ENCODE measurements around the gene GPATCH1. TPM values are rescaled to one million over a fixed set of nuclear protein-coding genes. Genes with fewer than 3 reads are reported as not detected.

The GPATCH1 gene
- total and polyA plus RNA-seq, 9 of the 15 experiments (the other 6 are each of a cell fraction or from before 2014, with no cell fraction given) = 3.7 to 9.7 (median 7.7) TPM

DNA sequence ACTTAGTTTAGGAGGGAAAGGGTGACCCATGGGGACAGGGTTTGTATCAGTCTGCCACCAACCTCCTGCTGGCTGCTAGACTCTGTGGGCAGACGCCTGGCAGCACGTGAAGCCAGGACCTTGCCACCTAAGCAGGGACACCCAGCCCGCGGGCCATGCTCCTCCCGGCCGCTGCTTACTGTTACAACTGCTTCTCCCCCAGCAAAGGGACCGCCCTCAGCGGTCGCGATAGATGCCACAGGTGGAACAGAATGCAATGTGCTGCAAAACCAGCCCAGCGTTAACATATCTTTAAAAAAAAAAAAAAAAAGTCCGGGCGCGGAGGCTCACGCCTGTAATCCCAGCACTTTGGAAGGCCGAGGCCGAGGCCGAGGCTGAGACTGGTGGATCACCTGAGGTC is 14.4 kb upstream of the GPATCH1 start (continued):
- TF ChIP-seq, protein P1, sequence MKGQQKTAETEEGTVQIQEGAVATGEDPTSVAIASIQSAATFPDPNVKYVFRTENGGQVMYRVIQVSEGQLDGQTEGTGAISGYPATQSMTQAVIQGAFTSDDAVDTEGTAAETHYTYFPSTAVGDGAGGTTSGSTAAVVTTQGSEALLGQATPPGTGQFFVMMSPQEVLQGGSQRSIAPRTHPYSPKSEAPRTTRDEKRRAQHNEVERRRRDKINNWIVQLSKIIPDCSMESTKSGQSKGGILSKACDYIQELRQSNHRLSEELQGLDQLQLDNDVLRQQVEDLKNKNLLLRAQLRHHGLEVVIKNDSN (CRISPR knock-in tag; IDR thresholded peaks at IDR 0.05) = no peak
- TF ChIP-seq IFI16 (CRISPR knock-in tag; IDR thresholded peaks at IDR 0.05) = no peak

DNA sequence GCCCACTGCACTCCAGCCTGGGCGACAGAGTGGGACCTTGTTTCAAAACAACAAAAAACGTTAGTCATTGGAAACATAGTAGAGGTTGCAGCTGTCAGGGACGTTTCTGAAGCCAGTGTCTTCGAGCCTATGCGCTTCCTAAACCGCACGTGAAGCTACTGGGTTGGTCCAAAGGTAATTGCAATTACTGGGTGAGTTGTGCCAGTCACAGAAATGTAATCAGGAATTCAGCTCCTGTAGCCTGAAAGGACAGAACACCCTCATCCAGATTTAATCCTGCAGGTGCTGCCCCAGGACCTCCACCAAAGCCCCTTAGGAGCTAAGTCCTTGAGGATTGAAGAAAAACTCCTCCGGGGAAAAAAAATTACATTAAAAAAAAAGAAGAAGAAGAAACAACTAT is 13.9 kb upstream of the GPATCH1 start:
- no peak overlapping the region for H3K27ac ChIP-seq (ENCODE audit: extremely low read depth, low read depth, low read length)
- H3K4me2 ChIP-seq (ENCODE audit: insufficient read depth, low read length) = no peak overlapping the region
- TF ChIP-seq, protein P2, sequence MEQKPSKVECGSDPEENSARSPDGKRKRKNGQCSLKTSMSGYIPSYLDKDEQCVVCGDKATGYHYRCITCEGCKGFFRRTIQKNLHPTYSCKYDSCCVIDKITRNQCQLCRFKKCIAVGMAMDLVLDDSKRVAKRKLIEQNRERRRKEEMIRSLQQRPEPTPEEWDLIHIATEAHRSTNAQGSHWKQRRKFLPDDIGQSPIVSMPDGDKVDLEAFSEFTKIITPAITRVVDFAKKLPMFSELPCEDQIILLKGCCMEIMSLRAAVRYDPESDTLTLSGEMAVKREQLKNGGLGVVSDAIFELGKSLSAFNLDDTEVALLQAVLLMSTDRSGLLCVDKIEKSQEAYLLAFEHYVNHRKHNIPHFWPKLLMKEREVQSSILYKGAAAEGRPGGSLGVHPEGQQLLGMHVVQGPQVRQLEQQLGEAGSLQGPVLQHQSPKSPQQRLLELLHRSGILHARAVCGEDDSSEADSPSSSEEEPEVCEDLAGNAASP (IDR thresholded peaks at IDR 0.05) = no peak
- TF ChIP-seq MYC (IDR thresholded peaks at IDR 0.05; ENCODE audit: low read depth, low read length) (no peak), MYC (CRISPR knock-in tag; IDR thresholded peaks at IDR 0.05; ENCODE audit: borderline replicate concordance, low read depth) (no peak), RAD51 (IDR thresholded peaks at IDR 0.05; ENCODE audit: borderline replicate concordance, low read depth) (no peak), NCOA6 (IDR thresholded peaks at IDR 0.05) (no peak), ZMIZ1 (IDR thresholded peaks at IDR 0.05; ENCODE audit: low read depth in 2 of 2, low read length in 2 of 2) (no peak), RFX7 (CRISPR knock-in tag; IDR thresholded peaks at IDR 0.05) (no peak)
- TF ChIP-seq, protein P3, sequence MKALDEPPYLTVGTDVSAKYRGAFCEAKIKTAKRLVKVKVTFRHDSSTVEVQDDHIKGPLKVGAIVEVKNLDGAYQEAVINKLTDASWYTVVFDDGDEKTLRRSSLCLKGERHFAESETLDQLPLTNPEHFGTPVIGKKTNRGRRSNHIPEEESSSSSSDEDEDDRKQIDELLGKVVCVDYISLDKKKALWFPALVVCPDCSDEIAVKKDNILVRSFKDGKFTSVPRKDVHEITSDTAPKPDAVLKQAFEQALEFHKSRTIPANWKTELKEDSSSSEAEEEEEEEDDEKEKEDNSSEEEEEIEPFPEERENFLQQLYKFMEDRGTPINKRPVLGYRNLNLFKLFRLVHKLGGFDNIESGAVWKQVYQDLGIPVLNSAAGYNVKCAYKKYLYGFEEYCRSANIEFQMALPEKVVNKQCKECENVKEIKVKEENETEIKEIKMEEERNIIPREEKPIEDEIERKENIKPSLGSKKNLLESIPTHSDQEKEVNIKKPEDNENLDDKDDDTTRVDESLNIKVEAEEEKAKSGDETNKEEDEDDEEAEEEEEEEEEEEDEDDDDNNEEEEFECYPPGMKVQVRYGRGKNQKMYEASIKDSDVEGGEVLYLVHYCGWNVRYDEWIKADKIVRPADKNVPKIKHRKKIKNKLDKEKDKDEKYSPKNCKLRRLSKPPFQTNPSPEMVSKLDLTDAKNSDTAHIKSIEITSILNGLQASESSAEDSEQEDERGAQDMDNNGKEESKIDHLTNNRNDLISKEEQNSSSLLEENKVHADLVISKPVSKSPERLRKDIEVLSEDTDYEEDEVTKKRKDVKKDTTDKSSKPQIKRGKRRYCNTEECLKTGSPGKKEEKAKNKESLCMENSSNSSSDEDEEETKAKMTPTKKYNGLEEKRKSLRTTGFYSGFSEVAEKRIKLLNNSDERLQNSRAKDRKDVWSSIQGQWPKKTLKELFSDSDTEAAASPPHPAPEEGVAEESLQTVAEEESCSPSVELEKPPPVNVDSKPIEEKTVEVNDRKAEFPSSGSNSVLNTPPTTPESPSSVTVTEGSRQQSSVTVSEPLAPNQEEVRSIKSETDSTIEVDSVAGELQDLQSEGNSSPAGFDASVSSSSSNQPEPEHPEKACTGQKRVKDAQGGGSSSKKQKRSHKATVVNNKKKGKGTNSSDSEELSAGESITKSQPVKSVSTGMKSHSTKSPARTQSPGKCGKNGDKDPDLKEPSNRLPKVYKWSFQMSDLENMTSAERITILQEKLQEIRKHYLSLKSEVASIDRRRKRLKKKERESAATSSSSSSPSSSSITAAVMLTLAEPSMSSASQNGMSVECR (CRISPR knock-in tag; IDR thresholded peaks at IDR 0.05) = no peak
- H3K4me1 ChIP-seq (replicated peaks in 1 of 2; ENCODE audit: control insufficient read depth in 2 of 2, insufficient read depth in 2 of 2, low read length in 2 of 2) = peaks cover 6 to 18% of the 10 kb centered on the region in 2 experiments; a peak in 3 of 5 replicates
- H3K27me3 ChIP-seq (ENCODE audit: control insufficient read depth in 2 of 2, insufficient read depth in 2 of 2, low read length in 2 of 2) = peaks cover 0 to 5% of the 10 kb centered on the region in 2 experiments; a peak in 1 of 5 replicates
- no peaks in the 10 kb centered on the region for H3K36me3 ChIP-seq (ENCODE audit: control insufficient read depth, insufficient read depth, low read length)
- H3K9me1 ChIP-seq (ENCODE audit: control insufficient read depth, insufficient read depth, low read length) = no peaks in the 10 kb centered on the region
- no peak overlapping the region for H3K9ac ChIP-seq (ENCODE audit: insufficient read depth in 1 of 2, low read depth in 2 of 2, low read length in 2 of 2)
- intact Hi-C loops (cut with micrococcal nuclease) = no loop called here
- CTCF ChIA-PET (ENCODE audit: low intra/inter-chr PET ratio) = no interaction called here
- in situ Hi-C loops (cut with MboI) = no loop called here
- POLR2A ChIA-PET = interaction anchor here (0.6 to 1.1 kb wide), 5 partner anchors 11 to 401 kb away, joined by 3 to 4 read pairs (median 3); no protein-coding TSS in a partner anchor
- peaks cover 13% of the 10 kb centered on the region for H3K79me2 ChIP-seq (ENCODE audit: control insufficient read depth, insufficient read depth, low read length)
- H3K4me3 ChIP-seq = no peak overlapping the region
- ATAC-seq (no peak), FAIRE-seq (no peak), DNase-seq (ENCODE audit: extremely low read depth in 1 of 4, low spot score in 3 of 4) (no peak)
- BruUV-seq (replicated peaks) = no TSS peak
- no peaks in the 10 kb centered on the region for H3K9me3 ChIP-seq (replicated peaks; ENCODE audit: control insufficient read depth, insufficient read depth, low read depth, low read length)
- H2AFZ ChIP-seq (ENCODE audit: low read depth, low read length) = no peak overlapping the region
- H4K20me1 ChIP-seq (replicated peaks; ENCODE audit: control insufficient read depth, insufficient read depth, low read length) = peaks cover 3% of the 10 kb centered on the region
- 43% methylated on average over 8 of the region's 8 CpGs for WGBS (ENCODE audit: insufficient coverage, low coverage, missing lambda C conversion rate)

All from K562 (cell line).